ENCODE data around the gene ZSCAN2.
"Not testable (repeated sequence)": the region's sequence is repeated elsewhere in the genome, so short reads cannot be mapped to it uniquely, and the experiment has no call there.

The ZSCAN2 gene

GRCh38 chr15:84600687-84601554, at the start of gene ZSCAN2:
Gene ZSCAN2 (plus strand): TSS chr15:84601009. CDS start chr15:84603928, 2,919 bp downstream.
- peak; percentile 90 for DNase-seq (ENCODE audit: low read depth, low spot score)

- not testable (repeated sequence) for DNase-seq (ENCODE audit: low read depth, low spot score)
Measured at GRCh38 chr15:84551624-84552023, 49.2 kb upstream of the ZSCAN2 start.

- DNase-seq (ENCODE audit: low read depth, low spot score): no peak
Measured at GRCh38 chr15:84552896-84553295, 47.9 kb upstream of the ZSCAN2 start.

GRCh38 chr15:84556690-84557089, 44.1 kb upstream of the ZSCAN2 start:
- DNase-seq (ENCODE audit: low read depth, low spot score): not testable (repeated sequence)

GRCh38 chr15:84568021-84568420, 32.8 kb upstream of the ZSCAN2 start:
- DNase-seq (ENCODE audit: low read depth, low spot score): not testable (repeated sequence)

GRCh38 chr15:84570164-84570735, 30.6 kb upstream of the ZSCAN2 start:
- peak; percentile 1 for DNase-seq (ENCODE audit: low read depth, low spot score)

- DNase-seq (ENCODE audit: low read depth, low spot score): no peak
Measured at GRCh38 chr15:84572231-84572630, 28.6 kb upstream of the ZSCAN2 start.

- DNase-seq (ENCODE audit: low read depth, low spot score): no peak
Measured at GRCh38 chr15:84575493-84575892, 25.3 kb upstream of the ZSCAN2 start.

GRCh38 chr15:84577891-84578290, 22.9 kb upstream of the ZSCAN2 start:
- not testable (repeated sequence) for DNase-seq (ENCODE audit: low read depth, low spot score)

GRCh38 chr15:84579261-84579721, 21.5 kb upstream of the ZSCAN2 start:
- not testable (repeated sequence) for DNase-seq (ENCODE audit: low read depth, low spot score)

GRCh38 chr15:84581676-84582428, 19.0 kb upstream of the ZSCAN2 start:
- not testable (repeated sequence) for DNase-seq (ENCODE audit: low read depth, low spot score)

- DNase-seq (ENCODE audit: low read depth, low spot score): no peak
Measured at GRCh38 chr15:84582583-84583157, 18.1 kb upstream of the ZSCAN2 start.

- not testable (repeated sequence) for DNase-seq (ENCODE audit: low read depth, low spot score)
Measured at GRCh38 chr15:84583921-84584320, 16.9 kb upstream of the ZSCAN2 start.

GRCh38 chr15:84586696-84587095, 14.1 kb upstream of the ZSCAN2 start:
- no peak for DNase-seq (ENCODE audit: low read depth, low spot score)

GRCh38 chr15:84588053-84588874, 12.5 kb upstream of the ZSCAN2 start:
- peak; percentile 67 for DNase-seq (ENCODE audit: low read depth, low spot score)

GRCh38 chr15:84590406-84590805, 10.4 kb upstream of the ZSCAN2 start:
- no peak for DNase-seq (ENCODE audit: low read depth, low spot score)

- DNase-seq (ENCODE audit: low read depth, low spot score): no peak
Measured at GRCh38 chr15:84591815-84592214, 9.0 kb upstream of the ZSCAN2 start.

GRCh38 chr15:84594617-84595290, 6.1 kb upstream of the ZSCAN2 start:
- no peak for DNase-seq (ENCODE audit: low read depth, low spot score)

GRCh38 chr15:84595660-84596059, 5.1 kb upstream of the ZSCAN2 start:
- no peak for DNase-seq (ENCODE audit: low read depth, low spot score)

- DNase-seq (ENCODE audit: low read depth, low spot score): no peak
Measured at GRCh38 chr15:84597296-84597695, 3.5 kb upstream of the ZSCAN2 start.
